ENCODE measurements around the gene TMEM132D. TPM values are rescaled to one million over a fixed set of nuclear protein-coding genes. Genes with fewer than 3 reads are reported as not detected.

TMEM132D gene
- total RNA-seq, 2 donors from 2014 or later, result not detected

- DNase-seq (ENCODE audit: low spot score), result no peak
- intact Hi-C loops (cut with DNase I), result no loop called here
Measured at GRCh38 chr12:129831294-129831693, 72.5 kb downstream of the TMEM132D start.

GRCh38 chr12:129830796-129831195 lies 73.0 kb downstream of the TMEM132D start:
- no peak for DNase-seq (ENCODE audit: low spot score)
- intact Hi-C loops (cut with DNase I), result no loop called here

GRCh38 chr12:129827866-129828384 lies 75.9 kb downstream of the TMEM132D start:
- no peak for DNase-seq (ENCODE audit: low spot score)

GRCh38 chr12:129827102-129827865 lies 76.5 kb downstream of the TMEM132D start:
- DNase-seq (ENCODE audit: low spot score), result no peak
- intact Hi-C loops (cut with DNase I), result no loop called here

More at GRCh38 chr12:129827866-129828384, 75.9 kb downstream of the TMEM132D start:
- intact Hi-C loops (cut with DNase I), result no loop called here

GRCh38 chr12:129826273-129826672 lies 77.6 kb downstream of the TMEM132D start:
- no peak for DNase-seq (ENCODE audit: low spot score)
- intact Hi-C loops (cut with DNase I), result no loop called here

GRCh38 chr12:129825316-129825715 lies 78.5 kb downstream of the TMEM132D start:
- intact Hi-C loops (cut with DNase I), result no loop called here
- DNase-seq (ENCODE audit: low spot score), result no peak

GRCh38 chr12:129821964-129822363 lies 81.9 kb downstream of the TMEM132D start:
- no peak for DNase-seq (ENCODE audit: low spot score)
- intact Hi-C loops (cut with DNase I), result no loop called here

- intact Hi-C loops (cut with DNase I), result no loop called here
- no peak for DNase-seq (ENCODE audit: low spot score)
Measured at GRCh38 chr12:129819391-129819790, 84.4 kb downstream of the TMEM132D start.

GRCh38 chr12:129815846-129816245 lies 88.0 kb downstream of the TMEM132D start:
- intact Hi-C loops (cut with DNase I), result no loop called here
- DNase-seq (ENCODE audit: low spot score), result no peak

GRCh38 chr12:129811963-129812362 lies 91.9 kb downstream of the TMEM132D start:
- no peak for DNase-seq (ENCODE audit: low spot score)
- intact Hi-C loops (cut with DNase I), result no loop called here

- DNase-seq (ENCODE audit: low spot score), result no peak
- intact Hi-C loops (cut with DNase I), result no loop called here
Measured at GRCh38 chr12:129807136-129807535, 96.7 kb downstream of the TMEM132D start.

GRCh38 chr12:129791396-129791795 lies 112.4 kb downstream of the TMEM132D start:
- no peak for DNase-seq (ENCODE audit: low spot score)
- intact Hi-C loops (cut with DNase I), result no loop called here

GRCh38 chr12:129790930-129791329 lies 112.9 kb downstream of the TMEM132D start:
- DNase-seq (ENCODE audit: low spot score), result no peak
- intact Hi-C loops (cut with DNase I), result no loop called here

- intact Hi-C loops (cut with DNase I), result no loop called here
- DNase-seq (ENCODE audit: low spot score), result no peak
Measured at GRCh38 chr12:129790331-129790730, 113.5 kb downstream of the TMEM132D start.

- no peak for DNase-seq (ENCODE audit: low spot score)
- intact Hi-C loops (cut with DNase I), result no loop called here
Measured at GRCh38 chr12:129789921-129790320, 113.9 kb downstream of the TMEM132D start.

- intact Hi-C loops (cut with DNase I), result no loop called here
- no peak for DNase-seq (ENCODE audit: low spot score)
Measured at GRCh38 chr12:129788506-129789084, 115.2 kb downstream of the TMEM132D start.

- intact Hi-C loops (cut with DNase I), result no loop called here
- no peak for DNase-seq (ENCODE audit: low spot score)
Measured at GRCh38 chr12:129779989-129780388, 123.8 kb downstream of the TMEM132D start.

- intact Hi-C loops (cut with DNase I), result no loop called here
- no peak for DNase-seq (ENCODE audit: low spot score)
Measured at GRCh38 chr12:129779033-129779432, 124.8 kb downstream of the TMEM132D start.

GRCh38 chr12:129776977-129777667 lies 126.7 kb downstream of the TMEM132D start:
- no peak for DNase-seq (ENCODE audit: low spot score)
- intact Hi-C loops (cut with DNase I), result no loop called here
